ENCODE measurements around the gene VTCN1.

DNA sequence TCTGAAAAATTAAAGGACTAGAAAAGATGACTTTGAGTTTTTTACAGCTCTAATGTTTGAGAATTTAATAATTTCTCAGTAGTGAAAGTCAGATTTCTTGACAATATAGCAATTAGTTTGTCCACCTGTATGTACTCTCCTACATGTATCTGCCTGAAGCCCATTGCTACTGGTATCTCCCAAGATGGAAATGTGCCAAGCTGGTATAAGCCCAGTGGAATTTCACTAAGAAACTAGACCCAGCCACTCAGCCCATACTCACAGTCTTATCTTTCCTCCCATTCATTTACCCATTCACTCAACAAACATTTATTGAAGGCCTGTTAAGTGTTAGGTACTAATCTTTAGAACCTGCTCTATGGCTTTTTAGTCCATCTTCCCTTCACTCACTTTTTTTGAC, 67.6 kb downstream of the VTCN1 start:
- TF ChIP-seq, protein P1, sequence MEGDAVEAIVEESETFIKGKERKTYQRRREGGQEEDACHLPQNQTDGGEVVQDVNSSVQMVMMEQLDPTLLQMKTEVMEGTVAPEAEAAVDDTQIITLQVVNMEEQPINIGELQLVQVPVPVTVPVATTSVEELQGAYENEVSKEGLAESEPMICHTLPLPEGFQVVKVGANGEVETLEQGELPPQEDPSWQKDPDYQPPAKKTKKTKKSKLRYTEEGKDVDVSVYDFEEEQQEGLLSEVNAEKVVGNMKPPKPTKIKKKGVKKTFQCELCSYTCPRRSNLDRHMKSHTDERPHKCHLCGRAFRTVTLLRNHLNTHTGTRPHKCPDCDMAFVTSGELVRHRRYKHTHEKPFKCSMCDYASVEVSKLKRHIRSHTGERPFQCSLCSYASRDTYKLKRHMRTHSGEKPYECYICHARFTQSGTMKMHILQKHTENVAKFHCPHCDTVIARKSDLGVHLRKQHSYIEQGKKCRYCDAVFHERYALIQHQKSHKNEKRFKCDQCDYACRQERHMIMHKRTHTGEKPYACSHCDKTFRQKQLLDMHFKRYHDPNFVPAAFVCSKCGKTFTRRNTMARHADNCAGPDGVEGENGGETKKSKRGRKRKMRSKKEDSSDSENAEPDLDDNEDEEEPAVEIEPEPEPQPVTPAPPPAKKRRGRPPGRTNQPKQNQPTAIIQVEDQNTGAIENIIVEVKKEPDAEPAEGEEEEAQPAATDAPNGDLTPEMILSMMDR (IDR thresholded peaks at IDR 0.05), result no peak
- no peak for TF ChIP-seq POLR2A (IDR thresholded peaks at IDR 0.05)
